Measurements from ENCODE around the gene PPFIA2. TPM values are rescaled to one million over a fixed set of nuclear protein-coding genes. Genes with fewer than 3 reads are reported as not detected.

Gene PPFIA2
- total and polyA plus RNA-seq, 9 of the 15 experiments (the other 6 are each of a cell fraction or from before 2014, with no cell fraction given), result not detected

DNA sequence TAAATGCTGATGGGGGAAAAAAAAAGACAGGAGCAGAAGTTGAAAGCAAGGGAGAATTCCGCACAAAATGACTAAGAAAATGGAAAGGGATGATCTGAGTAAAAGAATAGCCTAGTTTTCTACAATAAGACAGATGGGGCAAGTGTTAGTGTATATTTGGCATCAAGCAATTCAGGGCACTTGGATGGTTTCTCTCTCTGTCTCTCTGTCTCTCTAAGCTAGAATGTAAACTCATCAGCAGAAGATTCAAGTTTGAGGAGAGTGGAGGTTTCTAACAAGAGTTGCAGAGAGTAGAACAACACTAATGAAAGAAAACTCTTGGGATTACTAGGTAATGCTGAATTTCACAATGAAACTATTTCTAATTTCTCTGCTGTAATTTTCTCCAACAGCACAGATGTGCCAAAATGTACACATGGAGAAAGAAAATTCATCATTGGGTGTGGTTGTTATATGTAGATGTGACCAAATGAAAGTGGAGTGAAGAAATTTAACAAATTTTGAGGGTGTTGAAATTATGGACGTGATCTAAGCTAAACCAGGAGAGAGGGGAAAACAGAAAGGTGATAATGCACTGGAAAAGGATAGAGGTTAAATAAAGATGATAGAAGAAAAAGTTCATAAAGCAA is 444.1 kb downstream of the PPFIA2 start:
- TF ChIP-seq ZNF311 (CRISPR knock-in tag; IDR thresholded peaks at IDR 0.05), result no peak
- TF ChIP-seq ZNF408 (CRISPR knock-in tag; IDR thresholded peaks at IDR 0.05; ENCODE audit: low read depth), result no peak
- TF ChIP-seq NFIC (IDR thresholded peaks at IDR 0.05), result no peak
- no peak for TF ChIP-seq ELF1 (tag; IDR thresholded peaks at IDR 0.05)
- TF ChIP-seq ZNF76 (CRISPR knock-in tag; IDR thresholded peaks at IDR 0.05; ENCODE audit: borderline replicate concordance), result no peak
- no peak for TF ChIP-seq NR1H2 (CRISPR knock-in tag; IDR thresholded peaks at IDR 0.05)
- no peak for TF ChIP-seq HDAC1 (IDR thresholded peaks at IDR 0.05)
- TF ChIP-seq, protein P1, sequence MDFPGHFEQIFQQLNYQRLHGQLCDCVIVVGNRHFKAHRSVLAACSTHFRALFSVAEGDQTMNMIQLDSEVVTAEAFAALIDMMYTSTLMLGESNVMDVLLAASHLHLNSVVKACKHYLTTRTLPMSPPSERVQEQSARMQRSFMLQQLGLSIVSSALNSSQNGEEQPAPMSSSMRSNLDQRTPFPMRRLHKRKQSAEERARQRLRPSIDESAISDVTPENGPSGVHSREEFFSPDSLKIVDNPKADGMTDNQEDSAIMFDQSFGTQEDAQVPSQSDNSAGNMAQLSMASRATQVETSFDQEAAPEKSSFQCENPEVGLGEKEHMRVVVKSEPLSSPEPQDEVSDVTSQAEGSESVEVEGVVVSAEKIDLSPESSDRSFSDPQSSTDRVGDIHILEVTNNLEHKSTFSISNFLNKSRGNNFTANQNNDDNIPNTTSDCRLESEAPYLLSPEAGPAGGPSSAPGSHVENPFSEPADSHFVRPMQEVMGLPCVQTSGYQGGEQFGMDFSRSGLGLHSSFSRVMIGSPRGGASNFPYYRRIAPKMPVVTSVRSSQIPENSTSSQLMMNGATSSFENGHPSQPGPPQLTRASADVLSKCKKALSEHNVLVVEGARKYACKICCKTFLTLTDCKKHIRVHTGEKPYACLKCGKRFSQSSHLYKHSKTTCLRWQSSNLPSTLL (IDR thresholded peaks at IDR 0.05), result no peak
- no peak for TF ChIP-seq NR2C2 (CRISPR knock-in tag; IDR thresholded peaks at IDR 0.05)
- TF ChIP-seq NR2C2 (tag; IDR thresholded peaks at IDR 0.05), result no peak
- no peak for TF ChIP-seq ZNF766 (CRISPR knock-in tag; conservative IDR thresholded peaks at IDR 0.05)
- TF ChIP-seq POLR3G (IDR thresholded peaks at IDR 0.05; ENCODE audit: extremely low read depth, insufficient read length, insufficient replicate concordance), result no peak
- no peak for TF ChIP-seq PML (IDR thresholded peaks at IDR 0.05; ENCODE audit: low read length)
- no peak for TF ChIP-seq GABPA (tag; conservative IDR thresholded peaks at IDR 0.05; ENCODE audit: low read depth)
- TF ChIP-seq, protein P2, sequence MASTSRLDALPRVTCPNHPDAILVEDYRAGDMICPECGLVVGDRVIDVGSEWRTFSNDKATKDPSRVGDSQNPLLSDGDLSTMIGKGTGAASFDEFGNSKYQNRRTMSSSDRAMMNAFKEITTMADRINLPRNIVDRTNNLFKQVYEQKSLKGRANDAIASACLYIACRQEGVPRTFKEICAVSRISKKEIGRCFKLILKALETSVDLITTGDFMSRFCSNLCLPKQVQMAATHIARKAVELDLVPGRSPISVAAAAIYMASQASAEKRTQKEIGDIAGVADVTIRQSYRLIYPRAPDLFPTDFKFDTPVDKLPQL (IDR thresholded peaks at IDR 0.05; ENCODE audit: extremely low read depth, insufficient read length), result no peak
- TF ChIP-seq HNRNPLL (IDR thresholded peaks at IDR 0.05; ENCODE audit: low read depth, low read length, poor library complexity, severe bottlenecking), result no peak
- TF ChIP-seq ZNF79 (CRISPR knock-in tag; IDR thresholded peaks at IDR 0.05; ENCODE audit: low read depth), result no peak
- TF ChIP-seq RNF2 (IDR thresholded peaks at IDR 0.05), result no peak
- no peak for FAIRE-seq
- H3K27ac ChIP-seq (ENCODE audit: extremely low read depth, low read depth, low read length), result no peak overlapping the region
- ChIA-PET CTCF (ENCODE audit: low intra/inter-chr PET ratio) (no interaction called here), POLR2A (no interaction called here)
- BruUV-seq (replicated peaks), result no TSS peak
- H3K36me3 ChIP-seq (ENCODE audit: control insufficient read depth, insufficient read depth, low read length), result no peaks in the 10 kb centered on the region
- no peak for ATAC-seq
- H3K9ac ChIP-seq (ENCODE audit: insufficient read depth in 1 of 2, low read depth in 2 of 2, low read length in 2 of 2), result no peak overlapping the region
- H3K79me2 ChIP-seq (ENCODE audit: control insufficient read depth, insufficient read depth, low read length), result no peaks in the 10 kb centered on the region
- WGBS (ENCODE audit: insufficient coverage, low coverage, missing lambda C conversion rate), result 0% methylated on average over 2 of the region's 2 CpGs
- H3K9me3 ChIP-seq (replicated peaks; ENCODE audit: control insufficient read depth, insufficient read depth, low read depth, low read length), result no peaks in the 10 kb centered on the region
- no peak overlapping the region for H2AFZ ChIP-seq (ENCODE audit: low read depth, low read length)
- H3K9me1 ChIP-seq (ENCODE audit: control insufficient read depth, insufficient read depth, low read length), result no peaks in the 10 kb centered on the region
- H3K4me1 ChIP-seq (replicated peaks in 1 of 2; ENCODE audit: control insufficient read depth in 2 of 2, insufficient read depth in 2 of 2, low read length in 2 of 2), result no peaks in the 10 kb centered on the region
- H4K20me1 ChIP-seq (replicated peaks; ENCODE audit: control insufficient read depth, insufficient read depth, low read length), result no peaks in the 10 kb centered on the region
- no peak for DNase-seq (ENCODE audit: extremely low read depth in 1 of 4, low spot score in 3 of 4)
- in situ Hi-C loops (cut with MboI) (no loop called here), intact Hi-C loops (cut with micrococcal nuclease) (no loop called here)
- no peak overlapping the region for H3K4me3 ChIP-seq
- H3K4me2 ChIP-seq (ENCODE audit: insufficient read depth, low read length), result no peak overlapping the region
- H3K27me3 ChIP-seq (ENCODE audit: control insufficient read depth in 2 of 2, insufficient read depth in 2 of 2, low read length in 2 of 2), result no peaks in the 10 kb centered on the region
